Mononuclear cell (primary cell): ENCODE measurements around the gene ELMO3. TPM values are rescaled to one million over a fixed set of nuclear protein-coding genes. Genes with fewer than 3 reads are reported as not detected.

Experiments used
- H3K27me3 ChIP-seq: 2 replicates; pipeline ENCODE4 v1.6.0; 2011; ENCODE audit warnings: low read length, control low read depth; ENCODE audit not compliant: insufficient read depth
- H3K4me1 ChIP-seq: 2 replicates; pipeline ENCODE4 v1.5.1; 2011; ENCODE audit warnings: mild to moderate bottlenecking, low read length, control low read depth; ENCODE audit not compliant: insufficient read depth
- H3K4me3 ChIP-seq: 2 replicates; pipeline ENCODE4 v1.5.1; 2011; ENCODE audit warnings: mild to moderate bottlenecking, low read length, moderate library complexity
- H3K9me3 ChIP-seq: 2 replicates; pipeline ENCODE4 v1.5.1; 2011; ENCODE audit warnings: low read depth, mild to moderate bottlenecking, control low read depth, low read length
- total RNA-seq: library from RNA; depleted of rRNA; stranded (reverse); fragments of >200 nt; gene quantifications from one replicate; pipeline ENCODE4 v1.2.3, GENCODE V29; 2012

ELMO3 gene
- total RNA-seq, 1 donor: 0.31 TPM

GRCh38 chr16:67244387-67245185 is 45.7 kb downstream of the ELMO3 start:
- peak overlapping the region; percentile 6 for H3K4me3 ChIP-seq
- H3K4me1 ChIP-seq: peaks cover 76% of the 10 kb centered on the region
- H3K27me3 ChIP-seq: peaks cover 10% of the 10 kb centered on the region
- H3K9me3 ChIP-seq: no peaks in the 10 kb centered on the region

- H3K4me1 ChIP-seq: peaks cover 77% of the 10 kb centered on the region
- peak overlapping the region; percentile 6 for H3K4me3 ChIP-seq
These were observed 46.3 kb downstream of the ELMO3 start for GRCh38 chr16:67245186-67245585.

GRCh38 chr16:67245674-67246080 is 46.7 kb downstream of the ELMO3 start:
- Histone ChIP-seq H3K4me3 (peak overlapping the region; percentile 68), H3K27me3 (peaks cover 21% of the 10 kb centered on the region), H3K4me1 (peaks cover 77% of the 10 kb centered on the region), H3K9me3 (no peaks in the 10 kb centered on the region)

More at GRCh38 chr16:67245186-67245585, 46.3 kb downstream of the ELMO3 start:
- Histone ChIP-seq H3K27me3 (peaks cover 16% of the 10 kb centered on the region), H3K9me3 (no peaks in the 10 kb centered on the region)

GRCh38 chr16:67246081-67246755 is 47.3 kb downstream of the ELMO3 start:
- no peaks in the 10 kb centered on the region for H3K9me3 ChIP-seq
- H3K27me3 ChIP-seq: peaks cover 21% of the 10 kb centered on the region
- H3K4me3 ChIP-seq: peak overlapping the region; percentile 68
- H3K4me1 ChIP-seq: peaks cover 76% of the 10 kb centered on the region

GRCh38 chr16:67246756-67247191 is 47.8 kb downstream of the ELMO3 start:
- Histone ChIP-seq H3K4me3 (peak overlapping the region; percentile 68), H3K9me3 (no peaks in the 10 kb centered on the region), H3K27me3 (peaks cover 21% of the 10 kb centered on the region), H3K4me1 (peaks cover 71% of the 10 kb centered on the region)

GRCh38 chr16:67247192-67248072 is 48.5 kb downstream of the ELMO3 start, which contains the start of gene FHOD1:
Gene FHOD1 (minus strand): TSS chr16:67247481. CDS start chr16:67247410, 71 bp downstream.
- H3K4me3 ChIP-seq: peak within 1 kb of the TSS; percentile 68
- peaks cover 21% of the 10 kb centered on the region for H3K27me3 ChIP-seq
- H3K9me3 ChIP-seq: no peaks in the 10 kb centered on the region
- peaks cover 65% of the 10 kb centered on the region for H3K4me1 ChIP-seq

GRCh38 chr16:67248073-67248400 is 49.1 kb downstream of the ELMO3 start:
- Histone ChIP-seq H3K27me3 (peaks cover 21% of the 10 kb centered on the region), H3K4me3 (peak overlapping the region; percentile 68), H3K4me1 (peaks cover 60% of the 10 kb centered on the region), H3K9me3 (no peaks in the 10 kb centered on the region)

- Histone ChIP-seq H3K27me3 (peaks cover 21% of the 10 kb centered on the region), H3K9me3 (no peaks in the 10 kb centered on the region), H3K4me3 (peak within 1 kb of the TSS; percentile 68), H3K4me1 (peaks cover 55% of the 10 kb centered on the region)
These were observed 49.7 kb downstream of the ELMO3 start, which contains the start of gene SLC9A5 for GRCh38 chr16:67248401-67249177. Gene SLC9A5 (plus strand): TSS chr16:67248979. CDS start chr16:67249015, 36 bp downstream.

GRCh38 chr16:67249178-67250044 is 50.5 kb downstream of the ELMO3 start:
- H3K9me3 ChIP-seq: no peaks in the 10 kb centered on the region
- H3K4me1 ChIP-seq: peaks cover 47% of the 10 kb centered on the region
- H3K4me3 ChIP-seq: no peak overlapping the region
- peaks cover 21% of the 10 kb centered on the region for H3K27me3 ChIP-seq

GRCh38 chr16:67250045-67250327 is 51.1 kb downstream of the ELMO3 start:
- peaks cover 41% of the 10 kb centered on the region for H3K4me1 ChIP-seq
- no peak overlapping the region for H3K4me3 ChIP-seq
- peaks cover 21% of the 10 kb centered on the region for H3K27me3 ChIP-seq
- no peaks in the 10 kb centered on the region for H3K9me3 ChIP-seq

GRCh38 chr16:67252609-67253497 is 53.9 kb downstream of the ELMO3 start:
- Histone ChIP-seq H3K4me1 (peaks cover 17% of the 10 kb centered on the region), H3K4me3 (no peak overlapping the region), H3K27me3 (peaks cover 21% of the 10 kb centered on the region), H3K9me3 (no peaks in the 10 kb centered on the region)
